ENCODE results near the gene RSKR.
"Not testable (repeated sequence)": the region's sequence is repeated elsewhere in the genome, so short reads cannot be mapped to it uniquely, and the experiment has no call there.

The RSKR gene, protein sequence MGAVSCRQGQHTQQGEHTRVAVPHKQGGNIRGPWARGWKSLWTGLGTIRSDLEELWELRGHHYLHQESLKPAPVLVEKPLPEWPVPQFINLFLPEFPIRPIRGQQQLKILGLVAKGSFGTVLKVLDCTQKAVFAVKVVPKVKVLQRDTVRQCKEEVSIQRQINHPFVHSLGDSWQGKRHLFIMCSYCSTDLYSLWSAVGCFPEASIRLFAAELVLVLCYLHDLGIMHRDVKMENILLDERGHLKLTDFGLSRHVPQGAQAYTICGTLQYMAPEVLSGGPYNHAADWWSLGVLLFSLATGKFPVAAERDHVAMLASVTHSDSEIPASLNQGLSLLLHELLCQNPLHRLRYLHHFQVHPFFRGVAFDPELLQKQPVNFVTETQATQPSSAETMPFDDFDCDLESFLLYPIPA

DNA sequence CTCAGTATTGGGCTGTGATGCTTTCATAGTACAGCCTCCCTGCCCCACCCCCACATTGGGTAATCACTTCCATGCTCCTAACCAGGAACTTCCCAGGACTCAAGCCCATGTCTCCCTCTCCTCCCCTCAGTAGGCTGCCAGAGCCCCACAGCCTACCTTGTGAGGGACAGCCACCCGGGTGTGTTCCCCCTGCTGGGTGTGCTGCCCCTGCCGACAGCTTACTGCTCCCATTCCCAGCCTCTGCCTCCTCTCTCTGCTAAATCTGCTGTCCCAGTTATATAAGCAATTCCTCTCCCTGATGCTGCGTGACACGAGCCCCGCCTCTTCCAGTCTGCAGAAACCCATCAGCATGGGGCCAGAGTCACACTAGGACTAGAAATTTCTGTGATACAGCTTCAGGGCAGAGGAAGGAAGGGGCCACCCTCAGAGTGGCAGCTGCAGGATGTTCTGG, at the start of gene RSKR:
Gene RSKR, minus strand, starts transcription at position 255 of the 451 bp plus-strand sequence. Its CDS starts 24 bp downstream, at position 231.
- TF ChIP-seq, protein P1, sequence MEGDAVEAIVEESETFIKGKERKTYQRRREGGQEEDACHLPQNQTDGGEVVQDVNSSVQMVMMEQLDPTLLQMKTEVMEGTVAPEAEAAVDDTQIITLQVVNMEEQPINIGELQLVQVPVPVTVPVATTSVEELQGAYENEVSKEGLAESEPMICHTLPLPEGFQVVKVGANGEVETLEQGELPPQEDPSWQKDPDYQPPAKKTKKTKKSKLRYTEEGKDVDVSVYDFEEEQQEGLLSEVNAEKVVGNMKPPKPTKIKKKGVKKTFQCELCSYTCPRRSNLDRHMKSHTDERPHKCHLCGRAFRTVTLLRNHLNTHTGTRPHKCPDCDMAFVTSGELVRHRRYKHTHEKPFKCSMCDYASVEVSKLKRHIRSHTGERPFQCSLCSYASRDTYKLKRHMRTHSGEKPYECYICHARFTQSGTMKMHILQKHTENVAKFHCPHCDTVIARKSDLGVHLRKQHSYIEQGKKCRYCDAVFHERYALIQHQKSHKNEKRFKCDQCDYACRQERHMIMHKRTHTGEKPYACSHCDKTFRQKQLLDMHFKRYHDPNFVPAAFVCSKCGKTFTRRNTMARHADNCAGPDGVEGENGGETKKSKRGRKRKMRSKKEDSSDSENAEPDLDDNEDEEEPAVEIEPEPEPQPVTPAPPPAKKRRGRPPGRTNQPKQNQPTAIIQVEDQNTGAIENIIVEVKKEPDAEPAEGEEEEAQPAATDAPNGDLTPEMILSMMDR (IDR thresholded peaks at IDR 0.05; ENCODE audit: borderline replicate concordance, control extremely low read depth, extremely low read depth, insufficient read depth, missing control alignments): no peak
- DNase-seq (ENCODE audit: low spot score): no peak
- in situ Hi-C loops (cut with MboI; ENCODE audit: low sequenced_read_pairs, unreplicated experiment): no loop called here

GRCh38 chr17:28663723-28664122, 49.7 kb upstream of the RSKR start:
- in situ Hi-C loops (cut with MboI; ENCODE audit: low sequenced_read_pairs, unreplicated experiment): no loop called here
- TF ChIP-seq, protein P1 (IDR thresholded peaks at IDR 0.05; ENCODE audit: borderline replicate concordance, control extremely low read depth, extremely low read depth, insufficient read depth, missing control alignments): no peak
- DNase-seq (ENCODE audit: low spot score): no peak

- DNase-seq (ENCODE audit: low spot score): no peak
- in situ Hi-C loops (cut with MboI; ENCODE audit: low sequenced_read_pairs, unreplicated experiment): no loop called here
These were observed 48.5 kb upstream of the RSKR start for GRCh38 chr17:28662527-28662829.

GRCh38 chr17:28661635-28662526, 47.9 kb upstream of the RSKR start, which contains the start of the genes SDF2 and SUPT6H:
Gene SDF2 (minus strand): TSS chr17:28661906. CDS start chr17:28661876, 30 bp downstream.
Gene SUPT6H (plus strand): TSS chr17:28662205. CDS start chr17:28673402, 11,197 bp downstream.
- TF ChIP-seq, protein P1 (IDR thresholded peaks at IDR 0.05; ENCODE audit: borderline replicate concordance, control extremely low read depth, extremely low read depth, insufficient read depth, missing control alignments): no peak
- peak; percentile 94 for DNase-seq (ENCODE audit: low spot score)
- in situ Hi-C loops (cut with MboI; ENCODE audit: low sequenced_read_pairs, unreplicated experiment): no loop called here

More at GRCh38 chr17:28662527-28662829, 48.5 kb upstream of the RSKR start:
- TF ChIP-seq, protein P1 (IDR thresholded peaks at IDR 0.05; ENCODE audit: borderline replicate concordance, control extremely low read depth, extremely low read depth, insufficient read depth, missing control alignments): no peak

DNA sequence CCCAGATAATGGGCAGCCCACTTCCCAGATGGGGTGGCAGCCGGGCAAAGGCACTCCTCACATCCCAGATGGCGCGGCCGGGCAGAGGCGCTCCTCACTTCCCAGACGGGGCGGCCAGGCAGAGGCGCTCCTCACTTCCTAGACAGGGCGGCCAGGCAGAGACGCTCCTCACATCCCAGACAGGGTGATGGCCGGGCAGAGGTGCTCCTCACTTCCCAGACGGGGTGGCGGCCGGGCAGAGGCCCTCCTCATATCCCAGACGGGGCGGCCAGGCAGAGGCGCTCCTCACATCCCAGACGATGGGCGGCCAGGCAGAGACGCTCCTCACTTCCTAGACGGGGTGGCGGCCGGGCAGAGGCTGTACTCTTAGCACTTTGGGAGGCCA, 45.5 kb upstream of the RSKR start:
- DNase-seq (ENCODE audit: low spot score); in situ Hi-C loops (cut with MboI; ENCODE audit: low sequenced_read_pairs, unreplicated experiment): not testable (repeated sequence)

DNA sequence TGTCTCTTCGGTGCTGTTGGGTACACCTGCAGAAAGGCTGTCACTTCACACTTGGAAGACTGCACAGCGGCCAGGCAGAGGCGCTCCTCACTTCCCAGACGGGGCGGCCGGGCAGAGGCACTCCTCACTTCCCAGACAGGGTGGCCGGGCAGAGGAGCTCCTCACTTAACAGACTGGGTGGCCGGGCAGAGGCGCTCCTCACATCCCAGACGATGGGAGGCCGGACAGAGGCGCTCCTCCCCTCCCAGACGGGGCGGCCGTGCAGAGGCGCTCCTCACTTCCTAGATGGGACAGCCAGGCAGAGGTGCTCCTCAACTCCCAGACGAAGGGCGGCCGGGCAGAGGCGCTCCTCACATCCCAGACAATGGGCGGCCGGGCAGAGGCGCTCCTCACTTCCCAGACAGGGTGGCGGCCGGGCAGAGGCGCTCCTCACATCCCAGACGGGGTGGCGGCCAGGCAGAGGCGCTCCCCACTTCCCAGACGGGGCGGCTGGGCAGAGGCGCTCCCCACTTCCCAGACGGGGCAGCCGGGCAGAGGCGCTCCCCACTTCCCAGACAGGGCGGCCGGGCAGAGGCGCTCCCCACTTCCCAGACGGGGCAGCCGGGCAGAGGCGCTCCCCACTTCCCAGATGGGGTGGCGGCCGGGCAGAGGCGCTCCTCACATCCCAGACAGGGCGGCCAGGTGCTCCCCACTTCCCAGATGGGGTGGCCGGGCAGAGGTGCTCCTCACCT, 44.9 kb upstream of the RSKR start:
- in situ Hi-C loops (cut with MboI; ENCODE audit: low sequenced_read_pairs, unreplicated experiment); DNase-seq (ENCODE audit: low spot score): not testable (repeated sequence)

DNA sequence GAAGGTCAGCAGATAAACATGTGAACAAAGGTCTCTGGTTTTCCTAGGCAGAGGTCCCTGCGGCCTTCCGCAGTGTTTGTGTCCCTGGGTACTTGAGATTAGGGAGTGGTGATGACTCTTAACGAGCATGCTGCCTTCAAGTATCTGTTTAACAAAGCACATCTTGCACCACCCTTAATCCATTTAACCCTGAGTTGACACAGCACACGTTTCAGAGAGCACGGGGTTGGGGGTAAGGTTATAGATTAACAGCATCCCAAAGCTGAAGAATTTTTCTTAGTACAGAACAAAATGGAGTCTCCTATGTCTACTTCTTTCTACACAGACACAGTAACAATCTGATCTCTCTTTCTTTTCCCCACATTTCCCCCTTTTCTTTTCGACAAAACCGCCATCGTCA, 44.4 kb upstream of the RSKR start:
- DNase-seq (ENCODE audit: low spot score); in situ Hi-C loops (cut with MboI; ENCODE audit: low sequenced_read_pairs, unreplicated experiment): not testable (repeated sequence)
